22Rv1 (cell line): Measurements from ENCODE around the gene SPRN.

Source experiments
- ZFX ChIP-seq: fragments of 450-650 bp; IDR thresholded peaks from 2 replicates; pipeline ENCODE4 v1.6.1; 2017; ENCODE audit warnings: antibody characterized with exemption, borderline replicate concordance
- TF ChIP-seq, protein P1 (sequence below): fragments of 450-650 bp; IDR thresholded peaks from 2 replicates; pipeline ENCODE4 v1.5.1; 2017; ENCODE audit warnings: mild to moderate bottlenecking

DNA sequence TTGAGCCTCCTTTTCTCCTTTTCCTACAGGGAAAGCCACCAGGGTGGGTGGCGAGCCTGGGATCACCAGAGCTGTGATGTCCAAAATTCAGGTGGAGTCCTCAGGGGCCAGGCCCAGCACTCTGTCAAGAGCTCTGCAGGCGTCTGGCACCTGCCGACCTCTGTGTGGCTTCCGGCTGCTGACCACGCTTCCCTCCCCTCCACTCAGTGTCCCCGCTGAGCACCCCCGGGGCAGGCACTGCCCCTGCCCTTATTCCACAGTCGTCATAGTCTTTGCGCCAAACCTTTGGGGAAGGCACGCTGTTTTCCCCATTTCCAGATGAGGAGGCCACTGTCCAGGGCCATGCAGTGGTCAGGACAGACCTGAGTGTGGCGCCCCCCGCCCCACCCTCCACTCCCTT, 22.9 kb downstream of the SPRN start:
- TF ChIP-seq, protein P1, sequence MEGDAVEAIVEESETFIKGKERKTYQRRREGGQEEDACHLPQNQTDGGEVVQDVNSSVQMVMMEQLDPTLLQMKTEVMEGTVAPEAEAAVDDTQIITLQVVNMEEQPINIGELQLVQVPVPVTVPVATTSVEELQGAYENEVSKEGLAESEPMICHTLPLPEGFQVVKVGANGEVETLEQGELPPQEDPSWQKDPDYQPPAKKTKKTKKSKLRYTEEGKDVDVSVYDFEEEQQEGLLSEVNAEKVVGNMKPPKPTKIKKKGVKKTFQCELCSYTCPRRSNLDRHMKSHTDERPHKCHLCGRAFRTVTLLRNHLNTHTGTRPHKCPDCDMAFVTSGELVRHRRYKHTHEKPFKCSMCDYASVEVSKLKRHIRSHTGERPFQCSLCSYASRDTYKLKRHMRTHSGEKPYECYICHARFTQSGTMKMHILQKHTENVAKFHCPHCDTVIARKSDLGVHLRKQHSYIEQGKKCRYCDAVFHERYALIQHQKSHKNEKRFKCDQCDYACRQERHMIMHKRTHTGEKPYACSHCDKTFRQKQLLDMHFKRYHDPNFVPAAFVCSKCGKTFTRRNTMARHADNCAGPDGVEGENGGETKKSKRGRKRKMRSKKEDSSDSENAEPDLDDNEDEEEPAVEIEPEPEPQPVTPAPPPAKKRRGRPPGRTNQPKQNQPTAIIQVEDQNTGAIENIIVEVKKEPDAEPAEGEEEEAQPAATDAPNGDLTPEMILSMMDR = no peak
- no peak for TF ChIP-seq ZFX
